ENCODE results near the gene DMXL1. TPM values are rescaled to one million over a fixed set of nuclear protein-coding genes. Genes with fewer than 3 reads are reported as not detected.
"Not testable (repeated sequence)": the region's sequence is repeated elsewhere in the genome, so short reads cannot be mapped to it uniquely, and the experiment has no call there.

The DMXL1 gene
- total RNA-seq, 1 experiment from 2014 or later, result 29.2 TPM

GRCh38 chr5:119122474-119122873 lies 51.6 kb downstream of the DMXL1 start:
- in situ Hi-C loops (cut with HindIII; ENCODE audit: low pct_unique_long_range_greater_than_20kb, low sequenced_read_pairs); H3K27ac ChIP-seq (ENCODE audit: low read length); BruUV-seq (replicated peaks); DNase-seq (ENCODE audit: low read depth, low spot score); H3K36me3 ChIP-seq (ENCODE audit: control insufficient read depth, insufficient read depth, low read length); POLR2A ChIA-PET; CTCF ChIA-PET; H3K27me3 ChIP-seq (ENCODE audit: control insufficient read depth, insufficient read depth, low read length); H3K9me3 ChIP-seq (ENCODE audit: control insufficient read depth, insufficient read depth, low read depth, low read length); H3K4me3 ChIP-seq (ENCODE audit: low read depth in 2 of 2, low read length in 2 of 2); ATAC-seq; intact Hi-C loops (cut with micrococcal nuclease; ENCODE audit: unreplicated experiment); H3K4me1 ChIP-seq (ENCODE audit: control insufficient read depth, insufficient read depth, low read length): not testable (repeated sequence)

- ChIA-PET POLR2A (no interaction called here), CTCF (no interaction called here)
- H3K4me1 ChIP-seq (ENCODE audit: control insufficient read depth, insufficient read depth, low read length), result no peaks in the 10 kb centered on the region
- no peak overlapping the region for H3K4me3 ChIP-seq (ENCODE audit: low read depth in 2 of 2, low read length in 2 of 2)
- H3K36me3 ChIP-seq (ENCODE audit: control insufficient read depth, insufficient read depth, low read length), result peaks cover 2% of the 10 kb centered on the region; the same call in 1 of the 2 replicates
- no TSS peak for BruUV-seq (replicated peaks)
- H3K27me3 ChIP-seq (ENCODE audit: control insufficient read depth, insufficient read depth, low read length), result no peaks in the 10 kb centered on the region
- ATAC-seq, result no peak
- no peak for DNase-seq (ENCODE audit: low read depth, low spot score)
- in situ Hi-C loops (cut with HindIII; ENCODE audit: low pct_unique_long_range_greater_than_20kb, low sequenced_read_pairs) (no loop called here), intact Hi-C loops (cut with micrococcal nuclease; ENCODE audit: unreplicated experiment) (no loop called here)
- no peaks in the 10 kb centered on the region for H3K9me3 ChIP-seq (ENCODE audit: control insufficient read depth, insufficient read depth, low read depth, low read length)
- TF ChIP-seq CTCF (IDR thresholded peaks at IDR 0.05), result no peak
- TF ChIP-seq POLR2AphosphoS5 (IDR thresholded peaks at IDR 0.05; ENCODE audit: low read depth, low read length), result no peak
- TF ChIP-seq REST (IDR thresholded peaks at IDR 0.05; ENCODE audit: insufficient read depth in 1 of 2, low read depth in 2 of 2, low read length in 1 of 2), result no peak
- TF ChIP-seq SIN3A (IDR thresholded peaks at IDR 0.05; ENCODE audit: borderline replicate concordance, insufficient read depth, low read depth, low read length), result no peak
- TF ChIP-seq TCF7L2 (IDR thresholded peaks at IDR 0.05; ENCODE audit: low read depth, low read length), result no peak
- no peak overlapping the region for H3K27ac ChIP-seq (ENCODE audit: low read length)
Observed at GRCh38 chr5:119123280-119123679, 52.4 kb downstream of the DMXL1 start.

- ChIA-PET CTCF (no interaction called here), POLR2A (no interaction called here)
Observed at GRCh38 chr5:119129770-119130169, 58.9 kb downstream of the DMXL1 start.

More at GRCh38 chr5:119129770-119130169, 58.9 kb downstream of the DMXL1 start:
- Histone ChIP-seq H3K4me3 (ENCODE audit: low read depth in 2 of 2, low read length in 2 of 2) (no peak overlapping the region), H3K27ac (ENCODE audit: low read length) (no peak overlapping the region), H3K4me1 (ENCODE audit: control insufficient read depth, insufficient read depth, low read length) (no peaks in the 10 kb centered on the region), H3K36me3 (ENCODE audit: control insufficient read depth, insufficient read depth, low read length) (peaks cover 3% of the 10 kb centered on the region; the same call in 1 of the 2 replicates), H3K27me3 (ENCODE audit: control insufficient read depth, insufficient read depth, low read length) (no peaks in the 10 kb centered on the region), H3K9me3 (ENCODE audit: control insufficient read depth, insufficient read depth, low read depth, low read length) (no peaks in the 10 kb centered on the region)
- in situ Hi-C loops (cut with HindIII; ENCODE audit: low pct_unique_long_range_greater_than_20kb, low sequenced_read_pairs) (no loop called here), intact Hi-C loops (cut with micrococcal nuclease; ENCODE audit: unreplicated experiment) (no loop called here)
- TF ChIP-seq TCF7L2 (IDR thresholded peaks at IDR 0.05; ENCODE audit: low read depth, low read length) (no peak), CTCF (IDR thresholded peaks at IDR 0.05) (no peak), REST (IDR thresholded peaks at IDR 0.05; ENCODE audit: insufficient read depth in 1 of 2, low read depth in 2 of 2, low read length in 1 of 2) (no peak), POLR2AphosphoS5 (IDR thresholded peaks at IDR 0.05; ENCODE audit: low read depth, low read length) (no peak), SIN3A (IDR thresholded peaks at IDR 0.05; ENCODE audit: borderline replicate concordance, insufficient read depth, low read depth, low read length) (no peak)
- DNase-seq (ENCODE audit: low read depth, low spot score) (no peak), ATAC-seq (no peak)
- BruUV-seq (replicated peaks), result no TSS peak

Measured in Panc1 (cell line).